Measurements from ENCODE around the gene FKRP.

GRCh38 chr19:46714444-46715106 lies 31.3 kb upstream of the FKRP start:
- TF ChIP-seq CTCF (IDR thresholded peaks at IDR 0.05; ENCODE audit: low read depth, low read length, poor library complexity, severe bottlenecking) (no peak), EZH2phosphoT487 (IDR thresholded peaks at IDR 0.05; ENCODE audit: borderline replicate concordance, low read length) (no peak)
